ENCODE results near the gene SLC32A1. TPM values are rescaled to one million over a fixed set of nuclear protein-coding genes. Genes with fewer than 3 reads are reported as not detected.

The SLC32A1 gene
- total RNA-seq, 1 donor from 2014 or later: not detected

DNA sequence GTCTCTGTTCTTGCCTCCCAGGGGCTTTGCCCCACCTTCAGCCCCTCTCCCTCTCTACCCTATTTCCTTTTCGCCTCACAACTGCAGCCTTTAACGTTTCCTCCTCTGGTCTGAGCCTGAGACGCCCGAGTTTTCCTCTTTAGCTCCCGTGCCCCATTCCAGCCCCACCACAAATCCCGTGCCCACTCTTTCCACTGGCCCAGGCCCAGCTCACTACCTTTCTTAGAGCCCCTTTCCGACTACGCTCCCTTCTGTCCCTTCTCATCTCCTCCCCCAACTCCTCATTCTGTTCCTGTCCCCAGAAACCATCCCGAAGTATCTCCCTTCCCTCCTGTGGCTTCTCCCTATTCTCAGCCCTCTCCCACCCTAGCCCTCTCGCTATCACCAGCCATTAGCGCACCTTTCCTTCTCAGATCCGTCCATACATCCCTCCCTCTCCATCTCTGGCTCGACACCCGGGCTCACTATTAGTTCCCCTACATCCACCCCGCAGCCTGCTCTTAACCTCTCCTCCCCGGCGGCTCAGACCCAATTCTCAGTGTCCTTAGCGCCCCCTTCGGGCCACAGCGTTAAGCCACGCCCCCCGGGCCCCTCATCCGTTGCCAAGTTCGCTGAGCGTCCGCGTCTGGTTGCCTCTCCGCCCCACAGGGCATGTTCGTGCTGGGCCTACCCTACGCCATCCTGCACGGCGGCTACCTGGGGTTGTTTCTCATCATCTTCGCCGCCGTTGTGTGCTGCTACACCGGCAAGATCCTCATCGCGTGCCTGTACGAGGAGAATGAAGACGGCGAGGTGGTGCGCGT, 2.7 kb downstream of the SLC32A1 start:
- TF ChIP-seq EZH2 (IDR thresholded peaks at IDR 0.05; ENCODE audit: insufficient read depth, low read length): peak; percentile 58
- TF ChIP-seq, protein P1, sequence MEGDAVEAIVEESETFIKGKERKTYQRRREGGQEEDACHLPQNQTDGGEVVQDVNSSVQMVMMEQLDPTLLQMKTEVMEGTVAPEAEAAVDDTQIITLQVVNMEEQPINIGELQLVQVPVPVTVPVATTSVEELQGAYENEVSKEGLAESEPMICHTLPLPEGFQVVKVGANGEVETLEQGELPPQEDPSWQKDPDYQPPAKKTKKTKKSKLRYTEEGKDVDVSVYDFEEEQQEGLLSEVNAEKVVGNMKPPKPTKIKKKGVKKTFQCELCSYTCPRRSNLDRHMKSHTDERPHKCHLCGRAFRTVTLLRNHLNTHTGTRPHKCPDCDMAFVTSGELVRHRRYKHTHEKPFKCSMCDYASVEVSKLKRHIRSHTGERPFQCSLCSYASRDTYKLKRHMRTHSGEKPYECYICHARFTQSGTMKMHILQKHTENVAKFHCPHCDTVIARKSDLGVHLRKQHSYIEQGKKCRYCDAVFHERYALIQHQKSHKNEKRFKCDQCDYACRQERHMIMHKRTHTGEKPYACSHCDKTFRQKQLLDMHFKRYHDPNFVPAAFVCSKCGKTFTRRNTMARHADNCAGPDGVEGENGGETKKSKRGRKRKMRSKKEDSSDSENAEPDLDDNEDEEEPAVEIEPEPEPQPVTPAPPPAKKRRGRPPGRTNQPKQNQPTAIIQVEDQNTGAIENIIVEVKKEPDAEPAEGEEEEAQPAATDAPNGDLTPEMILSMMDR (IDR thresholded peaks at IDR 0.05; ENCODE audit: insufficient read depth, low read depth, low read length): no peak
- H3K4me1 Mint-ChIP-seq (ENCODE audit: low read depth, unreplicated experiment): peaks cover 4% of the 10 kb centered on the region
- DNase-seq (ENCODE audit: low read depth) (no peak), FAIRE-seq (no peak)
- peak overlapping the region; percentile 89 for H3K27ac Mint-ChIP-seq (ENCODE audit: unreplicated experiment)
- Histone ChIP-seq H3K9ac (ENCODE audit: low read length) (no peak overlapping the region), H3K36me3 (ENCODE audit: insufficient read depth, low read length) (no peaks in the 10 kb centered on the region), H3K9me3 (ENCODE audit: insufficient read depth, low read depth, low read length) (peaks cover 9% of the 10 kb centered on the region), H3K4me1 (ENCODE audit: insufficient read depth, low read length) (peaks cover 3% of the 10 kb centered on the region), H3K4me2 (ENCODE audit: low read length) (peak overlapping the region; percentile 30), H3K4me3 (ENCODE audit: insufficient read depth, low read depth, low read length) (no peak overlapping the region), H4K20me1 (ENCODE audit: insufficient read depth, low read length) (peaks cover 16% of the 10 kb centered on the region), H3K27me3 (ENCODE audit: insufficient read depth, low read length) (peaks cover 92% of the 10 kb centered on the region), H3K27ac (ENCODE audit: low read depth, low read length) (no peak overlapping the region), H2AFZ (ENCODE audit: low read depth, low read length) (peak overlapping the region; percentile 26), H3K79me2 (ENCODE audit: insufficient read depth, low read length) (no peaks in the 10 kb centered on the region)
- H3K36me3 Mint-ChIP-seq (ENCODE audit: low read depth, unreplicated experiment): peaks cover 9% of the 10 kb centered on the region
- no peak overlapping the region for H3K4me3 Mint-ChIP-seq (ENCODE audit: unreplicated experiment)
- H3K9me3 Mint-ChIP-seq (ENCODE audit: unreplicated experiment): peaks cover 50% of the 10 kb centered on the region
- H3K27me3 Mint-ChIP-seq (ENCODE audit: low read depth, unreplicated experiment): peaks cover 84% of the 10 kb centered on the region

DNA sequence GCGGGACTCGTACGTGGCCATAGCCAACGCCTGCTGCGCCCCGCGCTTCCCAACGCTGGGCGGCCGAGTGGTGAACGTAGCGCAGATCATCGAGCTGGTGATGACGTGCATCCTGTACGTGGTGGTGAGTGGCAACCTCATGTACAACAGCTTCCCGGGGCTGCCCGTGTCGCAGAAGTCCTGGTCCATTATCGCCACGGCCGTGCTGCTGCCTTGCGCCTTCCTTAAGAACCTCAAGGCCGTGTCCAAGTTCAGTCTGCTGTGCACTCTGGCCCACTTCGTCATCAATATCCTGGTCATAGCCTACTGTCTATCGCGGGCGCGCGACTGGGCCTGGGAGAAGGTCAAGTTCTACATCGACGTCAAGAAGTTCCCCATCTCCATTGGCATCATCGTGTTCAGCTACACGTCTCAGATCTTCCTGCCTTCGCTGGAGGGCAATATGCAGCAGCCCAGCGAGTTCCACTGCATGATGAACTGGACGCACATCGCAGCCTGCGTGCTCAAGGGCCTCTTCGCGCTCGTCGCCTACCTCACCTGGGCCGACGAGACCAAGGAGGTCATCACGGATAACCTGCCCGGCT, 3.4 kb downstream of the SLC32A1 start:
- DNase-seq (ENCODE audit: low read depth): no peak
- Histone ChIP-seq H3K4me2 (ENCODE audit: low read length) (peak overlapping the region; percentile 30), H3K4me3 (ENCODE audit: insufficient read depth, low read depth, low read length) (no peak overlapping the region), H3K9ac (ENCODE audit: low read length) (no peak overlapping the region), H2AFZ (ENCODE audit: low read depth, low read length) (peak overlapping the region; percentile 26), H3K27ac (ENCODE audit: low read depth, low read length) (no peak overlapping the region), H3K79me2 (ENCODE audit: insufficient read depth, low read length) (no peaks in the 10 kb centered on the region), H3K9me3 (ENCODE audit: insufficient read depth, low read depth, low read length) (peaks cover 9% of the 10 kb centered on the region), H3K27me3 (ENCODE audit: insufficient read depth, low read length) (peaks cover 92% of the 10 kb centered on the region), H4K20me1 (ENCODE audit: insufficient read depth, low read length) (peaks cover 16% of the 10 kb centered on the region), H3K4me1 (ENCODE audit: insufficient read depth, low read length) (peaks cover 3% of the 10 kb centered on the region), H3K36me3 (ENCODE audit: insufficient read depth, low read length) (no peaks in the 10 kb centered on the region)
- TF ChIP-seq, protein P1 (IDR thresholded peaks at IDR 0.05; ENCODE audit: insufficient read depth, low read depth, low read length): no peak
- TF ChIP-seq EZH2 (IDR thresholded peaks at IDR 0.05; ENCODE audit: insufficient read depth, low read length): peak; percentile 39
- Mint-ChIP-seq H3K9me3 (ENCODE audit: unreplicated experiment) (peaks cover 46% of the 10 kb centered on the region), H3K27me3 (ENCODE audit: low read depth, unreplicated experiment) (peaks cover 83% of the 10 kb centered on the region), H3K4me1 (ENCODE audit: low read depth, unreplicated experiment) (peaks cover 2% of the 10 kb centered on the region), H3K36me3 (ENCODE audit: low read depth, unreplicated experiment) (peaks cover 5% of the 10 kb centered on the region), H3K27ac (ENCODE audit: unreplicated experiment) (peak overlapping the region; percentile 83), H3K4me3 (ENCODE audit: unreplicated experiment) (no peak overlapping the region)
- FAIRE-seq: no peak

All from astrocyte (in vitro differentiated cells and primary cell).